RWPE2 (cell line): Measurements from ENCODE around the gene MAP2K5.

ENCODE experiments used
- ATAC-seq: fragments of 200-7000 bp; cut with Tn5 transposase; 3 replicates; pipeline ENCODE4 v1.9.1; 2021; ENCODE audit warnings: low read depth
- DNase-seq: peaks from one replicate; pipeline ENCODE4 v3.0.0-alpha.2; 2020; ENCODE audit warnings: low spot score
- H3K27ac ChIP-seq: fragments of 450-650 bp; 2 replicates; pipeline ENCODE4 v1.5.1; 2017; ENCODE audit warnings: mild to moderate bottlenecking; ENCODE audit not compliant: poor library complexity, severe bottlenecking
- H3K27me3 ChIP-seq: fragments of 250-450 bp; sonication (Bioruptor Pico); 2 replicates; pipeline ENCODE4 v1.5.1; 2021; ENCODE audit warnings: mild to moderate bottlenecking, moderate library complexity; ENCODE audit not compliant: insufficient read depth, poor library complexity, severe bottlenecking
- H3K36me3 ChIP-seq: fragments of 250-450 bp; sonication (Bioruptor Pico); 2 replicates; pipeline ENCODE4 v1.5.1; 2020; ENCODE audit warnings: low read depth, mild to moderate bottlenecking, moderate library complexity
- H3K4me1 ChIP-seq: fragments of 250-450 bp; sonication (Bioruptor Pico); 2 replicates; pipeline ENCODE4 v1.5.1; 2021; ENCODE audit warnings: mild to moderate bottlenecking, moderate library complexity; ENCODE audit not compliant: insufficient read depth, poor library complexity, severe bottlenecking
- H3K4me3 ChIP-seq: fragments of 250-450 bp; sonication (Bioruptor Pico); 2 replicates; pipeline ENCODE4 v1.5.1; 2021; ENCODE audit warnings: mild to moderate bottlenecking, moderate library complexity; ENCODE audit not compliant: severe bottlenecking
- H3K9me3 ChIP-seq: fragments of 250-450 bp; sonication (Bioruptor Pico); 2 replicates; pipeline ENCODE4 v1.5.1; 2021; ENCODE audit warnings: mild to moderate bottlenecking, moderate library complexity; ENCODE audit not compliant: severe bottlenecking
- CTCF ChIP-seq: fragments of 450-650 bp; IDR thresholded peaks from one replicate; pipeline ENCODE4 v1.5.1; 2017; ENCODE audit warnings: mild to moderate bottlenecking, moderate library complexity; ENCODE audit not compliant: poor library complexity, severe bottlenecking

MAP2K5 gene

GRCh38 chr15:67820122-67820991 lies 277.9 kb downstream of the MAP2K5 start:
- Histone ChIP-seq H3K9me3 (no peaks in the 10 kb centered on the region), H3K4me1 (no peaks in the 10 kb centered on the region), H3K4me3 (no peak overlapping the region), H3K27me3 (peaks cover 87% of the 10 kb centered on the region), H3K36me3 (no peaks in the 10 kb centered on the region), H3K27ac (no peak overlapping the region)
- no peak for TF ChIP-seq CTCF
- no peak for ATAC-seq
- peak; percentile 58 for DNase-seq

GRCh38 chr15:67820992-67821783 lies 278.7 kb downstream of the MAP2K5 start:
- H3K4me1 ChIP-seq: no peaks in the 10 kb centered on the region
- peak; percentile 72 for ATAC-seq
- H3K4me3 ChIP-seq: no peak overlapping the region

GRCh38 chr15:67821784-67822440 lies 279.4 kb downstream of the MAP2K5 start:
- no peak overlapping the region for H3K4me3 ChIP-seq
- DNase-seq (peak; percentile 51), ATAC-seq (no peak)
- no peaks in the 10 kb centered on the region for H3K36me3 ChIP-seq
- H3K27ac ChIP-seq: no peak overlapping the region
- TF ChIP-seq CTCF: no peak
- no peaks in the 10 kb centered on the region for H3K4me1 ChIP-seq
- peaks cover 94% of the 10 kb centered on the region for H3K27me3 ChIP-seq
- H3K9me3 ChIP-seq: no peaks in the 10 kb centered on the region

More at GRCh38 chr15:67820992-67821783, 278.7 kb downstream of the MAP2K5 start:
- no peak overlapping the region for H3K27ac ChIP-seq
- no peak for TF ChIP-seq CTCF
- H3K27me3 ChIP-seq: peaks cover 94% of the 10 kb centered on the region
- H3K36me3 ChIP-seq: no peaks in the 10 kb centered on the region
- no peaks in the 10 kb centered on the region for H3K9me3 ChIP-seq
- no peak for DNase-seq

GRCh38 chr15:67822537-67823313 lies 280.2 kb downstream of the MAP2K5 start:
- TF ChIP-seq CTCF: no peak
- H3K4me1 ChIP-seq: no peaks in the 10 kb centered on the region
- no peaks in the 10 kb centered on the region for H3K36me3 ChIP-seq
- DNase-seq: no peak
- H3K27ac ChIP-seq: no peak overlapping the region
- no peak overlapping the region for H3K4me3 ChIP-seq
- peaks cover 95% of the 10 kb centered on the region for H3K27me3 ChIP-seq
- no peak for ATAC-seq
- H3K9me3 ChIP-seq: no peaks in the 10 kb centered on the region
